Measurements from ENCODE around the gene FOXO4. TPM values are rescaled to one million over a fixed set of nuclear protein-coding genes. Genes with fewer than 3 reads are reported as not detected.

Gene FOXO4
- total and polyA plus RNA-seq, 10 donors = 5.1 to 50.9 (median 25.3) TPM

DNA sequence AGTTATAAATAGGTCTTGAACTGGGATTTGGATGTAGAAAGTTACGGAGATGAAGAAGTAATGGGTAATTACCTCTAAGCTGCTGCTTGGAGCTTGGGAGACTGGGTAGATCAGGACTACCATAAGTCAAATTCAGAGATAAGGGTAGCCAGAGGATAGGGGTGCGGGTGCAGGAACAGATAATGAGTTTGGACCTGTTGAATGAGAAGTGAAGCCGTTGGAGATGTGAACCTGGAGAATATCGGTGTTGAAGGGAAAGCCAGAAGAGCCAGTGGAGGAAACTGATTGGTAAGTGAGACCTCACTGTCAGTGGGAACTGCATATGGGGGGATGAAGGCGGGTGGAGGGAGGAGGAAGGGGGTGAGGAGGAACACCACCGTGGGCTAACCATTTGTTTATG, 618 bp upstream of the FOXO4 start:
- 26 to 42% (median 33%) methylated on average over 5 to 6 of the region's 6 CpGs for WGBS, 5 donors
- TF ChIP-seq CTCF (IDR thresholded peaks at IDR 0.05 in 8 of 11, conservative IDR thresholded peaks at IDR 0.05 in 3 of 11) (no peak), POLR2A (IDR thresholded peaks at IDR 0.05) (no peak), POLR2AphosphoS5 (IDR thresholded peaks at IDR 0.05) (no peak)

DNA sequence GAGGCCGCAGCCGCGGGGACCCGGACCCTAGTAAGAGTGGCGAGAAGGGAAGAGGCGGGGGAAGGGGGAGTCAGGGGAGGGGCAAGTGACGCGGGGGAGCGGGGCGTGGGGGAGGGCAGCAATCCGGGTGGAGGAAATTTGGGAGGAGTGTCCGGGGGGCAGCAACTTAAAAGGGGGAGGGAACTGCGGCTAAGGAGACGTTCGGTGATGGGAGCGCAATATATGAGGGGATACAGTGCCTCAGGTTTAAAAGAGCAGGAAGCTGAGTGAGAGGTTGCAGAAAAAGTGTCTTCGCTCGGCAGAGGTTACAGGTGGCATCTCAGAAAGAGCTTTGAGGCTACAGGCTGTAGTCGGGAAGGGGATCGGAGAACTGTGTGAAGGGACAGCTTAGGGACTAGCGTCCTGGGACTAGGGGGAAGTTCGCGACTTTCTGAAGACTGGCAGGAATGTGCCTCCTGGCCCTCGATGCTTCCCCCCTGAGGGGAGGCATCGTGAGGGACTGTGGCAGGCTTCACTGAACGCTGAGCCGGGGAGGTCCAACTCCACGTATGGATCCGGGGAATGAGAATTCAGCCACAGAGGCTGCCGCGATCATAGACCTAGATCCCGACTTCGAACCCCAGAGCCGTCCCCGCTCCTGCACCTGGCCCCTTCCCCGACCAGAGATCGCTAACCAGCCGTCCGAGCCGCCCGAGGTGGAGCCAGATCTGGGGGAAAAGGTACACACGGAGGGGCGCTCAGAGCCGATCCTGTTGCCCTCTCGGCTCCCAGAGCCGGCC, 519 bp downstream of the FOXO4 start:
- peaks cover 0 to 3% (median 0%) of the 10 kb centered on the region in 7 donors for H3K27me3 ChIP-seq (replicated peaks in 1 of 7)
- peak; percentile 83 for DNase-seq
- intact Hi-C loops (cut with DNase I; ENCODE audit: low total_unique reads) = no loop called here

More for the DNA sequence above, 618 bp upstream of the FOXO4 start:
- Histone ChIP-seq H3K4me1 (peaks cover 10 to 42% (median 31%) of the 10 kb centered on the region in 6 donors), H3K27me3 (replicated peaks in 1 of 7) (peaks cover 0 to 3% (median 0%) of the 10 kb centered on the region in 7 donors), H3K36me3 (no peaks in the 10 kb centered on the region), H3K9me3 (no peaks in the 10 kb centered on the region), H3K4me3 (peak overlapping the region in 7 of 8 donors; percentile 39 to 77 (median 50)), H3K27ac (peak overlapping the region in 5 of 8 donors; percentile 53 to 90 (median 87))
- peak; percentile 21 for DNase-seq
- intact Hi-C loops (cut with DNase I; ENCODE audit: low total_unique reads) = no loop called here

DNA sequence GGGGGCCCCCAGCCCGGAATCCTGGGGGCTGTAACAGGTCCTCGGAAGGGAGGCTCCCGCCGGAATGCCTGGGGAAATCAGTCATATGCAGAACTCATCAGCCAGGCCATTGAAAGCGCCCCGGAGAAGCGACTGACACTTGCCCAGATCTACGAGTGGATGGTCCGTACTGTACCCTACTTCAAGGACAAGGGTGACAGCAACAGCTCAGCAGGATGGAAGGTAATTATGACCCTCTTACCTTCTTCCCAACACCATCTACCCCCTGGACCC, 1.0 kb downstream of the FOXO4 start:
- H3K27me3 ChIP-seq (replicated peaks in 1 of 7) = peaks cover 0 to 3% (median 0%) of the 10 kb centered on the region in 7 donors
- 0 to 35% (median 12%) methylated on average over 6 to 9 of the region's 9 CpGs; no CpG with 5 or more reads in 1 of the 5 donors for WGBS, 5 donors
- H3K27ac ChIP-seq = peak overlapping the region in 7 of 8 donors; percentile 53 to 90 (median 84)
- TF ChIP-seq CTCF (IDR thresholded peaks at IDR 0.05 in 8 of 11, conservative IDR thresholded peaks at IDR 0.05 in 3 of 11) (no peak), POLR2AphosphoS5 (IDR thresholded peaks at IDR 0.05) (no peak), POLR2A (IDR thresholded peaks at IDR 0.05) (no peak)
- no peak for DNase-seq
- peaks cover 10 to 54% (median 31%) of the 10 kb centered on the region in 6 donors for H3K4me1 ChIP-seq
- H3K36me3 ChIP-seq = peaks cover 0 to 8% (median 0%) of the 10 kb centered on the region in 6 donors
- H3K9me3 ChIP-seq = no peaks in the 10 kb centered on the region
- H3K4me3 ChIP-seq = peak overlapping the region; percentile 28 to 77 (median 47)
- intact Hi-C loops (cut with DNase I; ENCODE audit: low total_unique reads) = no loop called here

More for the DNA sequence above, 519 bp downstream of the FOXO4 start:
- peaks cover 10 to 50% (median 31%) of the 10 kb centered on the region in 6 donors for H3K4me1 ChIP-seq
- WGBS, 5 donors = 1 to 26% (median 2%) methylated on average over 22 to 46 of the region's 46 CpGs
- H3K27ac ChIP-seq = peak overlapping the region; percentile 53 to 90 (median 78)
- peak overlapping the region; percentile 28 to 77 (median 47) for H3K4me3 ChIP-seq
- H3K36me3 ChIP-seq = peaks cover 0 to 3% (median 0%) of the 10 kb centered on the region in 6 donors
- no peaks in the 10 kb centered on the region for H3K9me3 ChIP-seq
- TF ChIP-seq CTCF (IDR thresholded peaks at IDR 0.05 in 8 of 11, conservative IDR thresholded peaks at IDR 0.05 in 3 of 11) (no peak), POLR2A (IDR thresholded peaks at IDR 0.05) (peak in 1 of 3 donors; percentile 41), POLR2AphosphoS5 (IDR thresholded peaks at IDR 0.05) (no peak)

GRCh38 chrX:71098302-71098701, 2.7 kb downstream of the FOXO4 start:
- no peaks in the 10 kb centered on the region for H3K9me3 ChIP-seq
- 7 to 24% (median 12%) methylated on average over 2 of the region's 2 CpGs for WGBS, 5 donors
- TF ChIP-seq CTCF (IDR thresholded peaks at IDR 0.05 in 8 of 11, conservative IDR thresholded peaks at IDR 0.05 in 3 of 11) (peak; percentile 38 to 84 (median 73)), POLR2A (IDR thresholded peaks at IDR 0.05) (no peak), POLR2AphosphoS5 (IDR thresholded peaks at IDR 0.05) (peak in 1 of 3 donors; percentile 64)
- peak; percentile 90 for DNase-seq
- peak overlapping the region in 1 of 8 donors; percentile 40 for H3K4me3 ChIP-seq
- peaks cover 0 to 11% (median 0%) of the 10 kb centered on the region in 6 donors for H3K36me3 ChIP-seq
- intact Hi-C loops (cut with DNase I; ENCODE audit: low total_unique reads) = no loop called here
- H3K27ac ChIP-seq = peak overlapping the region in 3 of 8 donors; percentile 11 to 90 (median 87)
- peaks cover 0 to 3% (median 0%) of the 10 kb centered on the region in 7 donors for H3K27me3 ChIP-seq (replicated peaks in 1 of 7)
- peaks cover 10 to 70% (median 42%) of the 10 kb centered on the region in 6 donors for H3K4me1 ChIP-seq
